ENCODE data around the gene SCMH1. TPM values are rescaled to one million over a fixed set of nuclear protein-coding genes. Genes with fewer than 3 reads are reported as not detected.

SCMH1 gene
- total RNA-seq, 2 experiments from 2014 or later = 47.0 to 47.7 TPM

- H3K79me2 ChIP-seq (ENCODE audit: insufficient read depth, low read depth, low read length) = no peaks in the 10 kb centered on the region
- TF ChIP-seq EZH2phosphoT487 (IDR thresholded peaks at IDR 0.05; ENCODE audit: borderline replicate concordance, low read depth, low read length) = no peak
- no peak for TF ChIP-seq CTCF (conservative IDR thresholded peaks at IDR 0.05; ENCODE audit: low read length)
- H3K4me3 ChIP-seq (ENCODE audit: low read depth, low read length, poor library complexity, severe bottlenecking) = no peak overlapping the region
- no peak overlapping the region for H3K4me2 ChIP-seq (ENCODE audit: low read length)
- no peaks in the 10 kb centered on the region for H3K9me3 ChIP-seq (ENCODE audit: low read length)
- DNase-seq (ENCODE audit: low spot score) = no peak
- no peaks in the 10 kb centered on the region for H4K20me1 ChIP-seq (ENCODE audit: insufficient read depth, low read length)
- no peak overlapping the region for H2AFZ ChIP-seq (ENCODE audit: low read length)
- H3K4me1 ChIP-seq (ENCODE audit: insufficient read depth, low read length, poor library complexity, severe bottlenecking) = no peaks in the 10 kb centered on the region
- no TSS peak for BruUV-seq (replicated peaks)
- ChIA-PET POLR2A (no interaction called here), CTCF (ENCODE audit: unreplicated experiment) (no interaction called here)
- intact Hi-C loops (cut with micrococcal nuclease; ENCODE audit: unreplicated experiment) = no loop called here
- no peaks in the 10 kb centered on the region for H3K36me3 ChIP-seq (ENCODE audit: insufficient read depth, low read length)
- H3K27ac ChIP-seq (ENCODE audit: low read depth, low read length, poor library complexity, severe bottlenecking) = no peak overlapping the region
- no peaks in the 10 kb centered on the region for H3K9me2 ChIP-seq (ENCODE audit: insufficient read depth, low read length)
These were observed 44.9 kb upstream of the SCMH1 start for GRCh38 chr1:41286992-41287391.

GRCh38 chr1:41286486-41286885 lies 44.4 kb upstream of the SCMH1 start:
- Histone ChIP-seq H3K27ac (ENCODE audit: low read depth, low read length, poor library complexity, severe bottlenecking) (no peak overlapping the region), H3K9me3 (ENCODE audit: low read length) (no peaks in the 10 kb centered on the region), H3K4me3 (ENCODE audit: low read depth, low read length, poor library complexity, severe bottlenecking) (no peak overlapping the region), H2AFZ (ENCODE audit: low read length) (no peak overlapping the region), H4K20me1 (ENCODE audit: insufficient read depth, low read length) (no peaks in the 10 kb centered on the region), H3K9me2 (ENCODE audit: insufficient read depth, low read length) (no peaks in the 10 kb centered on the region), H3K36me3 (ENCODE audit: insufficient read depth, low read length) (no peaks in the 10 kb centered on the region), H3K79me2 (ENCODE audit: insufficient read depth, low read depth, low read length) (no peaks in the 10 kb centered on the region), H3K4me1 (ENCODE audit: insufficient read depth, low read length, poor library complexity, severe bottlenecking) (no peaks in the 10 kb centered on the region), H3K4me2 (ENCODE audit: low read length) (no peak overlapping the region)
- intact Hi-C loops (cut with micrococcal nuclease; ENCODE audit: unreplicated experiment) = no loop called here
- POLR2A ChIA-PET = no interaction called here
- BruUV-seq (replicated peaks) = no TSS peak
- CTCF ChIA-PET (ENCODE audit: unreplicated experiment) = no interaction called here
- no peak for DNase-seq (ENCODE audit: low spot score)
- no peak for TF ChIP-seq EZH2phosphoT487 (IDR thresholded peaks at IDR 0.05; ENCODE audit: borderline replicate concordance, low read depth, low read length)
- no peak for TF ChIP-seq CTCF (conservative IDR thresholded peaks at IDR 0.05; ENCODE audit: low read length)

GRCh38 chr1:41285818-41286217 lies 43.7 kb upstream of the SCMH1 start:
- no peak for DNase-seq (ENCODE audit: low spot score)
- Histone ChIP-seq H3K4me2 (ENCODE audit: low read length) (no peak overlapping the region), H3K9me3 (ENCODE audit: low read length) (no peaks in the 10 kb centered on the region), H3K4me3 (ENCODE audit: low read depth, low read length, poor library complexity, severe bottlenecking) (no peak overlapping the region), H3K36me3 (ENCODE audit: insufficient read depth, low read length) (no peaks in the 10 kb centered on the region), H3K27ac (ENCODE audit: low read depth, low read length, poor library complexity, severe bottlenecking) (no peak overlapping the region), H4K20me1 (ENCODE audit: insufficient read depth, low read length) (no peaks in the 10 kb centered on the region), H2AFZ (ENCODE audit: low read length) (no peak overlapping the region), H3K79me2 (ENCODE audit: insufficient read depth, low read depth, low read length) (no peaks in the 10 kb centered on the region), H3K4me1 (ENCODE audit: insufficient read depth, low read length, poor library complexity, severe bottlenecking) (no peaks in the 10 kb centered on the region), H3K9me2 (ENCODE audit: insufficient read depth, low read length) (no peaks in the 10 kb centered on the region)
- BruUV-seq (replicated peaks) = no TSS peak
- ChIA-PET POLR2A (no interaction called here), CTCF (ENCODE audit: unreplicated experiment) (interaction anchor here (0.5 kb wide), 1 partner anchor 20 kb away, joined by 3 read pairs; no protein-coding TSS in a partner anchor)
- TF ChIP-seq EZH2phosphoT487 (IDR thresholded peaks at IDR 0.05; ENCODE audit: borderline replicate concordance, low read depth, low read length) = no peak
- no peak for TF ChIP-seq CTCF (conservative IDR thresholded peaks at IDR 0.05; ENCODE audit: low read length)
- intact Hi-C loops (cut with micrococcal nuclease; ENCODE audit: unreplicated experiment) = no loop called here

Measured in OCI-LY7 (cell line).